ENCODE results near the gene TMEM161A. TPM values are rescaled to one million over a fixed set of nuclear protein-coding genes. Genes with fewer than 3 reads are reported as not detected.

TMEM161A gene
- total and polyA plus RNA-seq, 2 experiments from 2014 or later: 38.9 to 59.5 TPM

DNA sequence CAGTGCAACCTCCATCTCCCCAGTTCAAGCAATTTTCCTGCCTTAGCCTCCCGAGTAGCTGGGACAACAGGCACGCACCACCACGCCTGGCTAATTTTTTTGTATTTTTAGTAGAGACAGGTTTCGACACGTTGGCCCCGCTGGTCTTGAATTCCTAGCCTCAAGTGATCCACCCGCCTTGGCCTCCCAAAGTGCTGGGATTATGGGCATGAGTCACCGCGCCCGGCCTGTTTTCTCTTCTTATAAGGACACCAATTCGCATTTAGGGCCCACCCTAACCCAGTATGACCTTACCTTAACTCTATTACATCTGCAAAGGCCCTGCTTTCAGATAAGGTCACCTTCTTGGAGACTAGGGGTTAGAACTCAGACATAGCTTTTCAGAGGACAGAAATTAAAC is 35.1 kb downstream of the TMEM161A start:
- Histone ChIP-seq H2AFZ (no peak overlapping the region), H4K20me1 (replicated peaks; ENCODE audit: insufficient read depth) (no peaks in the 10 kb centered on the region; the same call in 1 of the 2 replicates), H3K36me3 (ENCODE audit: insufficient read depth) (no peaks in the 10 kb centered on the region), H3K27ac (ENCODE audit: low read depth) (no peak overlapping the region), H3K79me2 (replicated peaks; ENCODE audit: insufficient read depth) (no peaks in the 10 kb centered on the region), H3K27me3 (ENCODE audit: insufficient read depth) (no peaks in the 10 kb centered on the region), H3K4me3 (no peak overlapping the region), H3K4me1 (ENCODE audit: insufficient read depth) (peaks cover 18% of the 10 kb centered on the region), H3K9me2 (ENCODE audit: insufficient read depth) (no peaks in the 10 kb centered on the region), H3F3A (replicated peaks; ENCODE audit: low read depth) (0 out of 2 replicates have a peak, but pooled peaks cover 8% of the 10 kb centered on the region), H3K4me2 (no peak overlapping the region)
- peaks cover 20% of the 10 kb centered on the region for H3K4me1 Mint-ChIP-seq
- H3K9me3 Mint-ChIP-seq: no peaks in the 10 kb centered on the region
- ATAC-seq (no peak), DNase-seq (ENCODE audit: low spot score) (no peak)
- no peak overlapping the region for H3K27ac Mint-ChIP-seq
- H3K4me3 Mint-ChIP-seq: no peak overlapping the region
- H3K27me3 Mint-ChIP-seq (ENCODE audit: insufficient read depth, low read depth, poor library complexity): peaks cover 18% of the 10 kb centered on the region
- peaks cover 7% of the 10 kb centered on the region; the same call in 1 of the 3 replicates for H3K36me3 Mint-ChIP-seq (ENCODE audit: low read depth)
- no peak for TF ChIP-seq ZNF114 (CRISPR knock-in tag; IDR thresholded peaks at IDR 0.05)
- TF ChIP-seq CREB1 (CRISPR knock-in tag; IDR thresholded peaks at IDR 0.05; ENCODE audit: low read depth): no peak
- TF ChIP-seq POLR2AphosphoS5 (IDR thresholded peaks at IDR 0.05; ENCODE audit: low read depth): no peak
- TF ChIP-seq, protein P1, sequence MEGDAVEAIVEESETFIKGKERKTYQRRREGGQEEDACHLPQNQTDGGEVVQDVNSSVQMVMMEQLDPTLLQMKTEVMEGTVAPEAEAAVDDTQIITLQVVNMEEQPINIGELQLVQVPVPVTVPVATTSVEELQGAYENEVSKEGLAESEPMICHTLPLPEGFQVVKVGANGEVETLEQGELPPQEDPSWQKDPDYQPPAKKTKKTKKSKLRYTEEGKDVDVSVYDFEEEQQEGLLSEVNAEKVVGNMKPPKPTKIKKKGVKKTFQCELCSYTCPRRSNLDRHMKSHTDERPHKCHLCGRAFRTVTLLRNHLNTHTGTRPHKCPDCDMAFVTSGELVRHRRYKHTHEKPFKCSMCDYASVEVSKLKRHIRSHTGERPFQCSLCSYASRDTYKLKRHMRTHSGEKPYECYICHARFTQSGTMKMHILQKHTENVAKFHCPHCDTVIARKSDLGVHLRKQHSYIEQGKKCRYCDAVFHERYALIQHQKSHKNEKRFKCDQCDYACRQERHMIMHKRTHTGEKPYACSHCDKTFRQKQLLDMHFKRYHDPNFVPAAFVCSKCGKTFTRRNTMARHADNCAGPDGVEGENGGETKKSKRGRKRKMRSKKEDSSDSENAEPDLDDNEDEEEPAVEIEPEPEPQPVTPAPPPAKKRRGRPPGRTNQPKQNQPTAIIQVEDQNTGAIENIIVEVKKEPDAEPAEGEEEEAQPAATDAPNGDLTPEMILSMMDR (conservative IDR thresholded peaks at IDR 0.05; ENCODE audit: low read depth in 2 of 2): no peak
- no peak for TF ChIP-seq EZH2 (IDR thresholded peaks at IDR 0.05; ENCODE audit: low read depth, unreplicated experiment)
- TF ChIP-seq ZNF331 (CRISPR knock-in tag; IDR thresholded peaks at IDR 0.05; ENCODE audit: low read depth): no peak
- TF ChIP-seq, protein P2, sequence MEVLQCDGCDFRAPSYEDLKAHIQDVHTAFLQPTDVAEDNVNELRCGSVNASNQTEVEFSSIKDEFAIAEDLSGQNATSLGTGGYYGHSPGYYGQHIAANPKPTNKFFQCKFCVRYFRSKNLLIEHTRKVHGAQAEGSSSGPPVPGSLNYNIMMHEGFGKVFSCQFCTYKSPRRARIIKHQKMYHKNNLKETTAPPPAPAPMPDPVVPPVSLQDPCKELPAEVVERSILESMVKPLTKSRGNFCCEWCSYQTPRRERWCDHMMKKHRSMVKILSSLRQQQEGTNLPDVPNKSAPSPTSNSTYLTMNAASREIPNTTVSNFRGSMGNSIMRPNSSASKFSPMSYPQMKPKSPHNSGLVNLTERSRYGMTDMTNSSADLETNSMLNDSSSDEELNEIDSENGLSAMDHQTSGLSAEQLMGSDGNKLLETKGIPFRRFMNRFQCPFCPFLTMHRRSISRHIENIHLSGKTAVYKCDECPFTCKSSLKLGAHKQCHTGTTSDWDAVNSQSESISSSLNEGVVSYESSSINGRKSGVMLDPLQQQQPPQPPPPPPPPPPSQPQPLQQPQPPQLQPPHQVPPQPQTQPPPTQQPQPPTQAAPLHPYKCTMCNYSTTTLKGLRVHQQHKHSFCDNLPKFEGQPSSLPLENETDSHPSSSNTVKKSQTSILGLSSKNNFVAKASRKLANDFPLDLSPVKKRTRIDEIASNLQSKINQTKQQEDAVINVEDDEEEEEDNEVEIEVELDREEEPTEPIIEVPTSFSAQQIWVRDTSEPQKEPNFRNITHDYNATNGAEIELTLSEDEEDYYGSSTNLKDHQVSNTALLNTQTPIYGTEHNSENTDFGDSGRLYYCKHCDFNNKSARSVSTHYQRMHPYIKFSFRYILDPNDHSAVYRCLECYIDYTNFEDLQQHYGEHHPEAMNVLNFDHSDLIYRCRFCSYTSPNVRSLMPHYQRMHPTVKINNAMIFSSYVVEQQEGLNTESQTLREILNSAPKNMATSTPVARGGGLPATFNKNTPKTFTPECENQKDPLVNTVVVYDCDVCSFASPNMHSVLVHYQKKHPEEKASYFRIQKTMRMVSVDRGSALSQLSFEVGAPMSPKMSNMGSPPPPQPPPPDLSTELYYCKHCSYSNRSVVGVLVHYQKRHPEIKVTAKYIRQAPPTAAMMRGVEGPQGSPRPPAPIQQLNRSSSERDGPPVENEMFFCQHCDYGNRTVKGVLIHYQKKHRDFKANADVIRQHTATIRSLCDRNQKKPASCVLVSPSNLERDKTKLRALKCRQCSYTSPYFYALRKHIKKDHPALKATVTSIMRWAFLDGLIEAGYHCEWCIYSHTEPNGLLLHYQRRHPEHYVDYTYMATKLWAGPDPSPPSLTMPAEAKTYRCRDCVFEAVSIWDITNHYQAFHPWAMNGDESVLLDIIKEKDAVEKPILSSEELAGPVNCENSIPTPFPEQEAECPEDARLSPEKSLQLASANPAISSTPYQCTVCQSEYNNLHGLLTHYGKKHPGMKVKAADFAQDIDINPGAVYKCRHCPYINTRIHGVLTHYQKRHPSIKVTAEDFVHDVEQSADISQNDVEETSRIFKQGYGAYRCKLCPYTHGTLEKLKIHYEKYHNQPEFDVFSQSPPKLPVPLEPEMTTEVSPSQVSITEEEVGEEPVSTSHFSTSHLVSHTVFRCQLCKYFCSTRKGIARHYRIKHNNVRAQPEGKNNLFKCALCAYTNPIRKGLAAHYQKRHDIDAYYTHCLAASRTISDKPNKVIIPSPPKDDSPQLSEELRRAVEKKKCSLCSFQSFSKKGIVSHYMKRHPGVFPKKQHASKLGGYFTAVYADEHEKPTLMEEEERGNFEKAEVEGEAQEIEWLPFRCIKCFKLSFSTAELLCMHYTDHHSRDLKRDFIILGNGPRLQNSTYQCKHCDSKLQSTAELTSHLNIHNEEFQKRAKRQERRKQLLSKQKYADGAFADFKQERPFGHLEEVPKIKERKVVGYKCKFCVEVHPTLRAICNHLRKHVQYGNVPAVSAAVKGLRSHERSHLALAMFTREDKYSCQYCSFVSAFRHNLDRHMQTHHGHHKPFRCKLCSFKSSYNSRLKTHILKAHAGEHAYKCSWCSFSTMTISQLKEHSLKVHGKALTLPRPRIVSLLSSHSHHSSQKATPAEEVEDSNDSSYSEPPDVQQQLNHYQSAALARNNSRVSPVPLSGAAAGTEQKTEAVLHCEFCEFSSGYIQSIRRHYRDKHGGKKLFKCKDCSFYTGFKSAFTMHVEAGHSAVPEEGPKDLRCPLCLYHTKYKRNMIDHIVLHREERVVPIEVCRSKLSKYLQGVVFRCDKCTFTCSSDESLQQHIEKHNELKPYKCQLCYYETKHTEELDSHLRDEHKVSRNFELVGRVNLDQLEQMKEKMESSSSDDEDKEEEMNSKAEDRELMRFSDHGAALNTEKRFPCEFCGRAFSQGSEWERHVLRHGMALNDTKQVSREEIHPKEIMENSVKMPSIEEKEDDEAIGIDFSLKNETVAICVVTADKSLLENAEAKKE (CRISPR knock-in tag; IDR thresholded peaks at IDR 0.05): no peak
- TF ChIP-seq, protein P3, sequence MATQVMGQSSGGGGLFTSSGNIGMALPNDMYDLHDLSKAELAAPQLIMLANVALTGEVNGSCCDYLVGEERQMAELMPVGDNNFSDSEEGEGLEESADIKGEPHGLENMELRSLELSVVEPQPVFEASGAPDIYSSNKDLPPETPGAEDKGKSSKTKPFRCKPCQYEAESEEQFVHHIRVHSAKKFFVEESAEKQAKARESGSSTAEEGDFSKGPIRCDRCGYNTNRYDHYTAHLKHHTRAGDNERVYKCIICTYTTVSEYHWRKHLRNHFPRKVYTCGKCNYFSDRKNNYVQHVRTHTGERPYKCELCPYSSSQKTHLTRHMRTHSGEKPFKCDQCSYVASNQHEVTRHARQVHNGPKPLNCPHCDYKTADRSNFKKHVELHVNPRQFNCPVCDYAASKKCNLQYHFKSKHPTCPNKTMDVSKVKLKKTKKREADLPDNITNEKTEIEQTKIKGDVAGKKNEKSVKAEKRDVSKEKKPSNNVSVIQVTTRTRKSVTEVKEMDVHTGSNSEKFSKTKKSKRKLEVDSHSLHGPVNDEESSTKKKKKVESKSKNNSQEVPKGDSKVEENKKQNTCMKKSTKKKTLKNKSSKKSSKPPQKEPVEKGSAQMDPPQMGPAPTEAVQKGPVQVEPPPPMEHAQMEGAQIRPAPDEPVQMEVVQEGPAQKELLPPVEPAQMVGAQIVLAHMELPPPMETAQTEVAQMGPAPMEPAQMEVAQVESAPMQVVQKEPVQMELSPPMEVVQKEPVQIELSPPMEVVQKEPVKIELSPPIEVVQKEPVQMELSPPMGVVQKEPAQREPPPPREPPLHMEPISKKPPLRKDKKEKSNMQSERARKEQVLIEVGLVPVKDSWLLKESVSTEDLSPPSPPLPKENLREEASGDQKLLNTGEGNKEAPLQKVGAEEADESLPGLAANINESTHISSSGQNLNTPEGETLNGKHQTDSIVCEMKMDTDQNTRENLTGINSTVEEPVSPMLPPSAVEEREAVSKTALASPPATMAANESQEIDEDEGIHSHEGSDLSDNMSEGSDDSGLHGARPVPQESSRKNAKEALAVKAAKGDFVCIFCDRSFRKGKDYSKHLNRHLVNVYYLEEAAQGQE (IDR thresholded peaks at IDR 0.05; ENCODE audit: unreplicated experiment): no peak
- TF ChIP-seq, protein P4, sequence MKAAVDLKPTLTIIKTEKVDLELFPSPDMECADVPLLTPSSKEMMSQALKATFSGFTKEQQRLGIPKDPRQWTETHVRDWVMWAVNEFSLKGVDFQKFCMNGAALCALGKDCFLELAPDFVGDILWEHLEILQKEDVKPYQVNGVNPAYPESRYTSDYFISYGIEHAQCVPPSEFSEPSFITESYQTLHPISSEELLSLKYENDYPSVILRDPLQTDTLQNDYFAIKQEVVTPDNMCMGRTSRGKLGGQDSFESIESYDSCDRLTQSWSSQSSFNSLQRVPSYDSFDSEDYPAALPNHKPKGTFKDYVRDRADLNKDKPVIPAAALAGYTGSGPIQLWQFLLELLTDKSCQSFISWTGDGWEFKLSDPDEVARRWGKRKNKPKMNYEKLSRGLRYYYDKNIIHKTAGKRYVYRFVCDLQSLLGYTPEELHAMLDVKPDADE (IDR thresholded peaks at IDR 0.05): no peak
- TF ChIP-seq NANOG (IDR thresholded peaks at IDR 0.05; ENCODE audit: borderline replicate concordance): no peak
- TF ChIP-seq JUNB (IDR thresholded peaks at IDR 0.05; ENCODE audit: unreplicated experiment): no peak
- TF ChIP-seq EZH2phosphoT487 (IDR thresholded peaks at IDR 0.05; ENCODE audit: unreplicated experiment): no peak
- TF ChIP-seq STAT1 (IDR thresholded peaks at IDR 0.05; ENCODE audit: unreplicated experiment): no peak

All from GM23338 (cell line).